ENCODE results near the gene L1TD1. TPM values are rescaled to one million over a fixed set of nuclear protein-coding genes. Genes with fewer than 3 reads are reported as not detected.

Gene L1TD1
- total and polyA plus RNA-seq, 2 of the 13 experiments (the other 11 are each of a cell fraction or from before 2014, with no cell fraction given), result not detected

DNA sequence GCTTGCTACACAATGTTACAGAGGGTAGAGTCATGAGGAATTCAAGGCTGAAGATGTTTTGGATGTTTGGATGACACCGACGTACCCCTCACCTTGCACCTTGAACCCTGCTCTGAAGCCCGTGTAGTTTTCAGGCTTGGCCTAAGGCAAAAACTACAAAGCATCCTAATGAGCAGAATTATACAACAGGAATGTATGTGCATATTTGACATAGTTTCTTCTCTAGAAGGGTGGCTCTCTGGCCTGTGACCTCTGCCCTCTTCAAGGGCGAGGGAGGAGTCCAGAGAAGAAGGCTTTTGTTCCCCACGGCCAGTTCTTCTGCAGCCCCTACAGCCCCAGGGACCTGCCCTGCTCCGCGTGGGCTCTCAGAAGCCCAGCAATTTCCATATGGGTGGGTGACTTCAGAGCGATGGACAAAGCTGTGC lies 43.3 kb downstream of the L1TD1 start (continued):
- no peak for TF ChIP-seq ZNF570 (CRISPR knock-in tag; IDR thresholded peaks at IDR 0.05; ENCODE audit: borderline replicate concordance)
- TF ChIP-seq STAT5B (CRISPR knock-in tag; IDR thresholded peaks at IDR 0.05), result no peak
- peak; percentile 61; the same call in 1 of the 2 replicates for TF ChIP-seq SMYD3 (CRISPR knock-in tag; IDR thresholded peaks at IDR 0.05)
- TF ChIP-seq, protein P1, sequence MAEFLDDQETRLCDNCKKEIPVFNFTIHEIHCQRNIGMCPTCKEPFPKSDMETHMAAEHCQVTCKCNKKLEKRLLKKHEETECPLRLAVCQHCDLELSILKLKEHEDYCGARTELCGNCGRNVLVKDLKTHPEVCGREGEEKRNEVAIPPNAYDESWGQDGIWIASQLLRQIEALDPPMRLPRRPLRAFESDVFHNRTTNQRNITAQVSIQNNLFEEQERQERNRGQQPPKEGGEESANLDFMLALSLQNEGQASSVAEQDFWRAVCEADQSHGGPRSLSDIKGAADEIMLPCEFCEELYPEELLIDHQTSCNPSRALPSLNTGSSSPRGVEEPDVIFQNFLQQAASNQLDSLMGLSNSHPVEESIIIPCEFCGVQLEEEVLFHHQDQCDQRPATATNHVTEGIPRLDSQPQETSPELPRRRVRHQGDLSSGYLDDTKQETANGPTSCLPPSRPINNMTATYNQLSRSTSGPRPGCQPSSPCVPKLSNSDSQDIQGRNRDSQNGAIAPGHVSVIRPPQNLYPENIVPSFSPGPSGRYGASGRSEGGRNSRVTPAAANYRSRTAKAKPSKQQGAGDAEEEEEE (CRISPR knock-in tag; IDR thresholded peaks at IDR 0.05; ENCODE audit: borderline replicate concordance), result no peak
- peak; percentile 21; the same call in 1 of the 2 replicates for TF ChIP-seq STAG1 (CRISPR knock-in tag; IDR thresholded peaks at IDR 0.05)
- no peak for TF ChIP-seq CCDC6 (CRISPR knock-in tag; IDR thresholded peaks at IDR 0.05)
- TF ChIP-seq IKZF4 (CRISPR knock-in tag; IDR thresholded peaks at IDR 0.05; ENCODE audit: borderline replicate concordance, low read depth, not compliant biosample characterization), result no peak
- no peak for TF ChIP-seq ZNF30 (CRISPR knock-in tag; IDR thresholded peaks at IDR 0.05)
- TF ChIP-seq ZNF549 (CRISPR knock-in tag; IDR thresholded peaks at IDR 0.05), result no peak
- TF ChIP-seq ZNF264 (CRISPR knock-in tag; IDR thresholded peaks at IDR 0.05), result peak; percentile 56; the same call in 1 of the 2 replicates
- TF ChIP-seq, protein P2, sequence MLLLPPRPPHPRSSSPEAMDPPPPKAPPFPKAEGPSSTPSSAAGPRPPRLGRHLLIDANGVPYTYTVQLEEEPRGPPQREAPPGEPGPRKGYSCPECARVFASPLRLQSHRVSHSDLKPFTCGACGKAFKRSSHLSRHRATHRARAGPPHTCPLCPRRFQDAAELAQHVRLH (CRISPR knock-in tag; IDR thresholded peaks at IDR 0.05; ENCODE audit: borderline replicate concordance, low read depth), result no peak
- no peak for TF ChIP-seq POLR2G (IDR thresholded peaks at IDR 0.05; ENCODE audit: low read depth, low read length)
- TF ChIP-seq ZNF451 (CRISPR knock-in tag; IDR thresholded peaks at IDR 0.05), result no peak
- no peak for TF ChIP-seq ZNF20 (CRISPR knock-in tag; IDR thresholded peaks at IDR 0.05)
- TF ChIP-seq SOX6 (IDR thresholded peaks at IDR 0.05), result no peak
- TF ChIP-seq SOX6 (CRISPR knock-in tag; IDR thresholded peaks at IDR 0.05), result peak; percentile 94
- TF ChIP-seq, protein P3, sequence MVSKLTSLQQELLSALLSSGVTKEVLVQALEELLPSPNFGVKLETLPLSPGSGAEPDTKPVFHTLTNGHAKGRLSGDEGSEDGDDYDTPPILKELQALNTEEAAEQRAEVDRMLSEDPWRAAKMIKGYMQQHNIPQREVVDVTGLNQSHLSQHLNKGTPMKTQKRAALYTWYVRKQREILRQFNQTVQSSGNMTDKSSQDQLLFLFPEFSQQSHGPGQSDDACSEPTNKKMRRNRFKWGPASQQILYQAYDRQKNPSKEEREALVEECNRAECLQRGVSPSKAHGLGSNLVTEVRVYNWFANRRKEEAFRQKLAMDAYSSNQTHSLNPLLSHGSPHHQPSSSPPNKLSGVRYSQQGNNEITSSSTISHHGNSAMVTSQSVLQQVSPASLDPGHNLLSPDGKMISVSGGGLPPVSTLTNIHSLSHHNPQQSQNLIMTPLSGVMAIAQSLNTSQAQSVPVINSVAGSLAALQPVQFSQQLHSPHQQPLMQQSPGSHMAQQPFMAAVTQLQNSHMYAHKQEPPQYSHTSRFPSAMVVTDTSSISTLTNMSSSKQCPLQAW (CRISPR knock-in tag; IDR thresholded peaks at IDR 0.05), result peak; percentile 66; the same call in 1 of the 2 replicates
- no peak for TF ChIP-seq SMARCE1 (IDR thresholded peaks at IDR 0.05; ENCODE audit: borderline replicate concordance)
- TF ChIP-seq, protein P4, sequence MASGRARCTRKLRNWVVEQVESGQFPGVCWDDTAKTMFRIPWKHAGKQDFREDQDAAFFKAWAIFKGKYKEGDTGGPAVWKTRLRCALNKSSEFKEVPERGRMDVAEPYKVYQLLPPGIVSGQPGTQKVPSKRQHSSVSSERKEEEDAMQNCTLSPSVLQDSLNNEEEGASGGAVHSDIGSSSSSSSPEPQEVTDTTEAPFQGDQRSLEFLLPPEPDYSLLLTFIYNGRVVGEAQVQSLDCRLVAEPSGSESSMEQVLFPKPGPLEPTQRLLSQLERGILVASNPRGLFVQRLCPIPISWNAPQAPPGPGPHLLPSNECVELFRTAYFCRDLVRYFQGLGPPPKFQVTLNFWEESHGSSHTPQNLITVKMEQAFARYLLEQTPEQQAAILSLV (CRISPR knock-in tag; IDR thresholded peaks at IDR 0.05; ENCODE audit: borderline replicate concordance), result no peak
- TF ChIP-seq, protein P5, sequence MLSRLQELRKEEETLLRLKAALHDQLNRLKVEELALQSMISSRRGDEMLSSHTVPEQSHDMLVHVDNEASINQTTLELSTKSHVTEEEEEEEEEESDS (CRISPR knock-in tag; IDR thresholded peaks at IDR 0.05; ENCODE audit: borderline replicate concordance), result peak; percentile 89; the same call in 1 of the 2 replicates
- TF ChIP-seq ZBTB1 (CRISPR knock-in tag; IDR thresholded peaks at IDR 0.05; ENCODE audit: borderline replicate concordance), result no peak
- TF ChIP-seq ZZZ3 (CRISPR knock-in tag; IDR thresholded peaks at IDR 0.05; ENCODE audit: borderline replicate concordance), result no peak; the same call in 1 of the 2 replicates
- TF ChIP-seq FOSL1 (CRISPR knock-in tag; IDR thresholded peaks at IDR 0.05; ENCODE audit: borderline replicate concordance), result no peak
- TF ChIP-seq PHF21A (CRISPR knock-in tag; IDR thresholded peaks at IDR 0.05), result peak; percentile 92
- TF ChIP-seq RFXAP (CRISPR knock-in tag; IDR thresholded peaks at IDR 0.05; ENCODE audit: borderline replicate concordance), result peak; percentile 80; the same call in 1 of the 2 replicates
- TF ChIP-seq ZNF781 (CRISPR knock-in tag; IDR thresholded peaks at IDR 0.05; ENCODE audit: borderline replicate concordance, not compliant biosample characterization), result no peak
- TF ChIP-seq CBFB (CRISPR knock-in tag; IDR thresholded peaks at IDR 0.05), result no peak
- no peak for TF ChIP-seq FOXP1 (IDR thresholded peaks at IDR 0.05)
- TF ChIP-seq FOXP1 (CRISPR knock-in tag; IDR thresholded peaks at IDR 0.05), result peak; percentile 63; the same call in 1 of the 2 replicates
